DMS53 (cell line): Measurements from ENCODE around the gene AKAP8L.

Experiments
- DNase-seq: peaks from one replicate; lab custom pipeline; 2025; lab: John Stamatoyannopoulos, UW

AKAP8L gene

DNA sequence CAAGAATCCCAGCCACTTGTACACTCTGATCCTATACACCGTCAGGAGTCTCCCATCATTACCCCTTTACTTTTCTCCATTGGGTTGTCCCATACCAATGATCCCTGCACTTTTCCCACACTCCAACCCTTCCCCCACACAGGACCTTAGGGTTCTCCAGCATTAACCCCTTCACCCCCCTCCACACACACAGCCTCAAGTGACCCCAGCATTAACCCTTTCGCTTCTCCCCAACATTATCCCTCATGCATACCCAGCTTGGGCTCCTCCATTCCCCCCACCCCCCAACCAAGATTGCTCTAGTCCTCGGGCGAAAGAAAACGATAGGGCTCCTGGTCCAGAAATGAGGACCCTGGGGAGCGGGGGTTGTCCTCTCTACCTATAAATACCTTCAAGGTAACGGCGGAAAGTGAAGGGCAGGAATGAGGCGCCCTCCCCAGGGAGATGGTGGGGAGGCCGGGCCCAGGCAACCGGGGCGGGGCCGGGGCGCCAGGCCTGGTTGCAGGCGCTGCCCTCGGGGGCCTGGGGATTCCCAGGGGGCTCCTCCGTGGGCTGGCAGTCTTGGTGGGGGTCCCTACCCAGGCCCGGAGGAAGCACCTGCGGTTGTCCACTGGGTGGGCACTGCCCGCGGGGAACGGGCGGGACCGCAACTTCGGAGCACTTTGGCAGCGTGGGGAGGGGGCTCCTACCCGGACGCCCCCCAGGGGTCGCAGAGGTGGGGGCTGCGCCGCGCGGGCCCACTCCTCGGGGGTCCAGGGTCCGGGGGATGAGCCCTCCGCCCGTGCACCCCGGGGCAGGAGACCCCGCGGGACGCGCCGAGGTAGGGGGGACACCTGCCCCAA lies 30.2 kb upstream of the AKAP8L start:
- DNase-seq: peak; percentile 44

DNA sequence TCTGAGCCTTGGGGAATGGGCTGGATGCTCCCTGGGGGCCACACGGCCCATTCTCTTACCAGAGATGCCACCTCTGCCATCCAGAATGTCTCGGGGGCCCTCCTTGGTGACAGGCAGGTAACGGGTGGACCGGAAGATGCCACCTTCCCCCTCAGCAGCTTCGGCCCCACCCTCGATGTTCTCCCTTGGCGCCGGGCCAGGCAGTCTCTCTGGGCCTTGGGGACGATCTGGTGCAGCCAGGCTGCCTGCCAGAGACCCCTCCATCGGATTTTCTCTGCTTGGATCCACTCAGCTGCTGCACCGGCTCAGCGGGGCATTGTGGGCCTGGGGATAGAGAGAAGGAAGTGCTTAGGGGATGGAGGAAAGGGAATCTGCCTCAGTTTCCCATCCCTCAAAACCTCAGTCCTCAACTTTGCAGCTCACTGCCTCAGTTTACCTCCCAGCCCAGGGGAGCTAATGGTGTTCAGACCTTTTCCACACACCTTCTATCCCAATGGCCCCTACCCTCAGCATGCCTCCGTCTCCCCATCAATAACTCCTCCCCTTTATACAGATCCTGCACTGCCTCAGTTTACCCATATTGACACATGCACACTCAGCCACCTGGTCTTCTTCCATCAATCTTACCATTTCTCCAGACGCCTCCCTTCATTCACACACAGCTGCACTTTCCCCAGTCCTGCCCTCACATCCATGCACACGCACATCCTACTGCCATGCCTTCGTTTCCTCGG lies 29.4 kb upstream of the AKAP8L start:
- DNase-seq: no peak

DNA sequence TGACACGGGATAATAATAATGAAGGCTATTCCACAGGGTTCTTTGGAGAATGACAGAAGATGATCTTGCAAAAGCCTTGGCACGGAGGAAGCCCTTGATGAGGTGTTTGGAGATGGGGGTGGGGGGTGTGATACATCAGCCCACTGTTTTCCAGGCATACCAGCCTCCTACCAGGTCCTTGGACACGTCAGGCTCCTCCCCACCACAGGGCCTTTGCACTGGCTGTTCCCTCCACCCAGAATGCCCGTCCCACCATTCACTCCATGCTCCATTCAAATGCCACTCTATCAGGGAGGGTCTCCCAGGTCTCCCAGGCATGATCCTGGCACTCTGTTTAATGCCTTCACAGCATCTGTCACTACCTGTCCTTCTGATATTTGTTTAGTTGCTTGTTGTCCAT lies 28.3 kb upstream of the AKAP8L start:
- DNase-seq: no peak

DNA sequence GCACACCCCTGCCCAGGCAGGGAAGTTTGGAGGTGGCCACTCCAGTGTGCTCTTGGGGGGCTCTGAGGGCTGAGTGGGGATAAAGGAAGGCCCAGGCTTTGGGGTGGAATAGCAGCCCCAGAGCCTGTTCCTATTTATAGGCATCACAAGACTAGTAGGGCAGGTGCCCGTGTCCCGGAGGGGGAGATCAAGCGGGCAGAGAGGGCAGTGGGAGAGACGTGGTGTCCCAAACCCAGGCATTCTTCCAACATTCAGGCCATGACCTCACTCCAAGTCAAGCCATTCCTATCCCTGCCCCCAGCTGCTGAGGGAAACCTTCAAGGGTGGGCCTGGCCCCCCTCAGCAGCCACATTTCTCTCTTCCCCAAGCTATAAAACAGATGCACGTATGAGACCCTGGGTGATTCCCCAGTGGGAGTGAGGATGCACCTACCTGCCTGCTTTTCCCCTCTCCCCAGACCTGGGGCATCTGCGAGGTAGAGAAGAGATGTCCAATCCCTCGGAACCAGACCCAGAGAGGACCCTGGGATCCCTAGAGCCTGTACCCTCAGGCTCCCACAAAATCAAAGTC lies 27.1 kb upstream of the AKAP8L start:
- DNase-seq: no peak

DNA sequence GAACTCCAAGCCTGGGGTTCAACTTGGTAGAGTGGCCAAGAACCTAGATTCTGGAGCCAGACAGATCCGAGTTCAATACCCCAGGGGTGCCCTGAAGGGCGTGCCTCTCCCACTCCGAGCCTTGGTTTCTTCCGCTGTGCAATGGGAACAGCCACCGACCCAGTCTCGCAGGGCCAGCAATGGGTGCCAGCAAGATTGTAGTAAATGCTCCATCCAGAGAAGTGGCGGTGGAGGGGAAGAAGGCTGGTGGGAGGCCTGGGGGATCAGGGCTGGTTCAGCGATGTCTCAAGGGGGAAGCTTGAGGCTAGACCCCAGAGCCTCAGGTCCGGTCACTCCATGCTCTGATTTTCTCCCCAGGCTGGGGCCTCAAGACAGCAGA lies 26.4 kb upstream of the AKAP8L start:
- DNase-seq: no peak

DNA sequence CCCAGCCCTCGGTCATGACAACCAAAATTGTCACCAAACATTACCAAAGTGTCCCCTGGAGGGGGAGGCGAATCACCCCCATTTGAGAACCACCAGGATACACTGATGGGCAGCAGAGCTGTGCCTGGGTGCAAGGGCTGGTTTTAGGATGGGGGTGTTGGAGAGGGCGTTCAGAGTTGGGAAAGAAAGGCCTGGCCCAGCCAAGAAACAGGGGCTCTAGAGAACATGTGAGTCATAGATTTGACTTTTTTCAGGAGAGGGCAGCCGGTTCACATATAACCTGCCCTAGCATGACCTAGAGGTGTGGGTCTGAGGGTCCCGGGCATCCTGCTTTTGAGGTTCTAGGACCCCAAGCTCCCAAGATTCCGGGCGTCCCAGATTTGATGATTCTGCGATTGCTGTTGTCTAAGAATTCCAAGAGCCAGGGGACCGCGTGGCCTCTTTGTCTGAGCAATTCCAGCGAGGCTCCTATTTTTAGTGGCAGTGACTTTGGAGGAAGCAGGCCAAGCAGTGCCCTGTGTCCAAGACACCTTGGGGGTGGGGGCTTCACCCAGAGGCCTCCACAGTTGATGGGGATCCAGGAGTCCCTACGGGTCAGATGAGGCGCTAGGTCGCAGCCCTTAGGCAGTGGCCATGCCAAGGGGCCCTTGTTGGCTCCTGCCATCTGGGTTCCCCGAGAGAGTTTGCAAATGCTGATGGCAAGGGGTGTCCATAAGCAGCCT lies 25.9 kb upstream of the AKAP8L start:
- DNase-seq: no peak

DNA sequence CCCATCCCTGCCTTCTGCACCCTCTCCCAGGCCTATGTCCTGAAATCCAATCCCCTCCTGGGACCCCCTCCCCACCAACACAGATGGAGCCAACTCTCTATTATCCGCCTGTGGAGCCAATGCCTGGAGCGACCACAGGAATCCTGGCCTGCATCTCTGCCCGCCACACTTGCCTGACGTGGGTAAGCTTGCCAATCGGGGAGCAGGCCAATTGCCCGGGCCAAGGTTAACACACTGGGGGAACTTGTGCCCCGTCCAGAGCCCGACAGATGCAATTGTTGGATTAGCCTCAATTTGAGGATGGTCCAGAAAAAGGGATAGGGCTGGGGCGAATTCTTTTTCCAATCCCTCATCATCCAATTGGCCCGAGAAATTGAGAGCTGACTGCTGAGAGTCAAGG lies 25.1 kb upstream of the AKAP8L start:
- no peak for DNase-seq

DNA sequence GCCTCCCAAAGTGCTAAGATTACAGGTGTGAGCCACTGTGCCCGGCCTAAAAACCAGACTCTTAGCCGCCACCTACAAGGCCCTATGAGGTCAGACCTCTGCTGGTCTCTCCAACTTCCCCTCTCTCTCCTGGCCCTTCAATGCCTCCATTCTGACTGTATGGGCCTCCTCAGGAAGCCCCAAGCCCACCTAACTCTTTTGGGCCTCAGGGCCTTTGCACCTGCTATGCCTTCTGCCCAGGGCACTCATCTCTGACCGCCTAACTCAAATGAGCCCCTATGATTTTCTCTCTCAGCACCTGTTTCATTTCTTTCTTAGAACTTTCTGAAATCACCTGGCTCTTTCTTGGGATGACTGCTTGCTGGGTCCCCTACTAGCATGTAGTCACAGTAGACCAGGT lies 24.5 kb upstream of the AKAP8L start:
- no peak for DNase-seq

DNA sequence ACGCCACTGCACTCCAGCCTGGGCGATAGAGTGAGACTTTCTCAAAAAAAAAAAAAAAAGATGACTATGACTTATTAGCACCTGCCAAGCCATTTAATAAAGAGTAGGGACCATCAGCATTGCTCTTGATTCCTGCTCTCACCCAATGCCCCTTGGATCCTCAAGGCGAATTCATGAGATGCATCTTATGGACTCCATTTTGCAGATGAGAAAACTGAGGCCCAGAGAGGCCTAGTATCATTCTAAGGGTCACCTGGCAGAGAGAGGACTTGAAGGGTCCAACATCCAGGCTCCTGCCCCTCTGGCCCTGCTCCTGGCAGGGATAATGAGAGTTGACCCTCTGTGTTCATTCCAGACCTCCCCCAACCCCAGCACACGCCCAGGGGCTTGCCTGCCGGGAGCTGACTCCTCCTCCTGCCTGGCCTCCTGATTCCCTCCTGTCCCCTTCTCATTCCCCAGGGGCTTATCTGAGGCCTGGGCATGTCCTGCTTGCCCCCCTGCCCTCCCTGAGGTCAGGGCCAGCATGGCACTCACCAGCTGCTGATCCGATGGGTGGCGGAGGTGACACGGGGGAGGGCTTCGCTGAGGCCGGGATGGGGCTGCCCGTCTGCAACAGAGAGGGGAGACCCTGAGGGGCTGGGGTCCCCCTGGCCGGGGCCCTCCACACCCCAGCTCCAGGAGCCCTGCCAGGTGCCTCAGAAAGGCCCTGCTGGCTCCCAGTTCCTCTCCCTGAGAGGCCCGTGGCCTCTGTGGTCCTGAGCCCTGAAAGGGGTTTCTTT lies 23.5 kb upstream of the AKAP8L start:
- no peak for DNase-seq

DNA sequence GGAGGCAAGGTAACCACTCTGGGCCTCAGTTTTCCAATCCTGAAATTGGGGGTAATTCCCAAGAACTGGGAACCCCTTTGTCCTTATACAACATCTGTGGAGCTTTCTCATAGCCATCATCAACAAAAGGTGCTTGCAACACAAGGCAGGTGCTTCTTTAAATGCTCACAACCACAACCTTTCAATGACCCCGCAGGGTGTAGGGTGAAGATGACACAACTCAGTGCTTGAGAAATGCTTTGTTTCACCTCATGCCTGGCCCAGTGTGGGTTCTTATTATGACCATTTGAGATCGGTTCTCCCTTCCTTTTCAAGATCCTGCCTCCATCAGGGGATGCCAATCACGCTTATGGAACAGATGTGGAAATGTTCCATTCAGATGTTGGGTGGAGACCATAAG lies 22.5 kb upstream of the AKAP8L start:
- DNase-seq: no peak

DNA sequence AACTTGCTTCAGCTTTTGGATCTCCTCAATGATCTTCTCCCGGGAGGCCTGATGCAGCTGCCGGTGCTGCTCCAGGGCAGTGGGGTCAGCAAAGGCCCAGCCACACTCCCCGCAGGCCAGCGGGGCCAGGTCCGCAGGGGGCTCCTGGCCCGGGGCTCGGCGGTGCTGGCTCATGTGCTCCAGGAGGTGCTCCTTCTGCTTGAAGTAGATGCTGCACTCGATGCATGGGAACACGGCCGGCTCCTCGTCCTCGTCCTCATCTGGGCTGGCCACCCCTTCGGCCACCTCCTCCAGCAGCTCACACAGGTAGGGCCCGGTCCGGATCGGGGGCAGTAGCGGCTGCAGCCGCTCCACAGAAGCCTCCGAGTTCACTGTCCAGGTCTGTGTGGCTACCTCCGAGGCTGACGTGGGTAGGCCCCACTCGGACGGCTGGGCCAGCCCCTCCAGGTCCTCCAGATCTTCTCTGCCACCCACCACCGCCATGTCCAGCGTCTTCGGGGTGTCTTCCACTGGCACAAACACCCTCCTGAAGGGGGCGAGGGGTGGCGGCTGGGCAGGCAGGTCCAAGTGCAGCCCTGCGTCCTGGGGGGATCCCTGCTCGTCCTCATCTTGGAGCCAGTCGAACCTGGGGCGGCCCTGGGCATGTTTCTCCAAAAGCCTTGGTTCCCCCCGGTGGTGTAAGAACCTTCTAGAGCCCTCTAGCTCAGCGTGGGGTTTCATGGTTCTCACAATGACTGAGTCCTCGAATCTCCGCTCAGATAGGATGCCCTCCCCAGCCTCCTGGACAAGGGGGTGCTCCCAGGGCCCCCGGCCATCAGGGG lies 21.2 kb upstream of the AKAP8L start:
- no peak for DNase-seq

DNA sequence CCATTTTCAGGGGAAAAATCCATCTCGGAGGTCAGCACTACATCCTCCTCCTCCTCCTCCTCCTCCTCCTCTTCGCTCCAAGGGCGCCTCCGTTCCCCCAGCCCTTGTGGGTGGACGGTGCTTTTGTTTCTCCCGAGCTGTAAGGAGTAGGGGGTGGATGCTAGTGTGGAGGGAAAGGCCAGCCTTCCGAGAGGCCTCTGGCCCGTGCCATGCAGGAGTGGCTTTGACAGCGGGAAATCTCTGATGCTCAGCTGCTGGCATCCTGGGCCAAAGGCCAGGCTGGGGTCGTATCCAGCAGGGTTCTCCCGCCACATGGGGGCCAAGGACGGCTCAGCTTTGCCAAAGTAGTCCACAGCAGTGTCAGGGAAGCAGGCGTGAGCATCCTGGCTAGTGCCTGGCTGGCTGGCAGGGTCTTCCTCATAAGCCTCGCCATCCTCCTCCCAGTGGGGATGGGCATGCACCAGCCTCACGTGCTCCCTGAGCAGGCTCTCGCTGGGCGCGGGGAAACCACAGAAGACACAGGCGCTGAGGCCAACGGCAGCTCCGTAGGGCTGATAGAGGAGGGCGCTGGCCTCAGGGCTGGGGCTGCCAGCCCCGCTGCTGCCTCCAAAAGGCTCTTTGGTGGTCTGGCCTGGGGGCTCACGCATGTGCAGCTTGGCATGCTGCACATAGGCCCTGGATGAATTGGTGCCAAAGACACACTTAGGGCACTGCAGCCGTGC lies 20.5 kb upstream of the AKAP8L start:
- no peak for DNase-seq

DNA sequence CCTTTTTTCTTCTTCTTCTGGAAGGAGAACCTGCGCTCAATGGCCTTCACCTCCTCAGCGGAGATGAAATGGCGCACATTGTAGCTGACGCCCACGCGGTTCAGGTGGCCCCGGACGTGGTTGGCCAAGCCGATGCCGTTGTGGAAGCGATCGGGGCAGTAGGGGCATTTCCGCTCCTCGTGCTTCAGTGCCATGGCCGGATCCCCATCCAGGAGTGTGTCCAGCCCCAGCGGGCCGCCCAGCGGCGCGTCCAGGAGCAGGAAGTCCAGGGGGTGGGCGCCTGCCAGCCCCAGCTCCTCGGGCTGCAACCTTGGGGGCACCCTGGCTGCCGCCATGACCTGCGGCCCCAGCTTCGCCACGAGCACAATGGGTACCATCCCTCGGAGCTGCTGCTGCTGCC lies 19.8 kb upstream of the AKAP8L start:
- DNase-seq: no peak

DNA sequence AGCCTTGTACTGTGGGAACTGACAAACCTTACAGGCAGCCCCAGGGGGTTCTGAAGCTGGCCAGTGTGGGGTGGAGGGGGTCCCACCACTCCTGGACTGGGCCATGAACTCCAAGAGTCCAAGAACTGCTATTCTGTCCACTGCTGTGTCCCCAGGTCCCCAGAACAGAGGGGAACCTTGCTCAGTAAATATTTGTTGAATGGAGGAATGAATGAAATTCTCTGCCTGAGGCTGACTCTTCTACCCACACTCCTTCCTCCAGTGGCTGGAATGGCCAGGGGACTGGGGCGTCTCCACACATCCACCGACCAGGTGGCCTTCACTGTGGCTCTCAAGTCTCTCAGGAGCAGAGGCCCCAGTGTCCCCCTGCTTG lies 19.3 kb upstream of the AKAP8L start:
- no peak for DNase-seq

DNA sequence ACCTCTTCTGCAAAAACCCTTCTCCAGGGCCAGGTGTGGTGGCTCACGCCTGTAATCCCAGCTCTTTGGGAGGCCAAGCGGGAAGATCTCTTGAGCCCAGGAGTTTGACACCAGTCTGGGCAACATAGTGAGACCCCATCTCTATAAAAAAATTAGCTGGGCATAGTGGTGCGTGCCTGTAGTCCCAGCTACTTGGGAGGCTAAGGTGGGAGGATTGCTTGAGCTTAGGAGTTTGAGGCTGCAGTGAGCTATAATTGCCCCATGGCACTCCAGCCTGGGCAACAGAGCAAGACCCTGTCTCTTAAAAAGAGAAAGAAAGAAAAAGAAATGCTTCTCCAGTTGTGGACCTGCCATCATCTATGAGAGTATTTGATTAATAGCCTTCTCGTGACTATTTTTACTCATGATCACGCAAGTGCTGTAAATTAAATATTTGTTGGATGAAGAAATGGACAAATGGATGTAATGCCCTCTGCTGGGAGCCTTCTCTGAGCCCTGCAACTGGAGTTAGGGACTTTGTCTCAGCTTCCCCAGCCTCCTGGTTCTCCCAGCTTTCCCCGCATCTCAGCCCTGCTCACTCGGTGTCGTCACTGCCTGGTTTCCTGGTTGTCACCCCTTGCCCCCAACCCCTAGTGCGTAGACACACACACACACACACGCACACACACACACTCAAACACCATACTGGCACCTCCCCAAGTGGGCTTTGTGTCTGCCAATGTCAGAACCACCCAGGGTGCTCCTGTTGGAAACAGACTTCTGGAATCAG lies 18.8 kb upstream of the AKAP8L start:
- DNase-seq: no peak

DNA sequence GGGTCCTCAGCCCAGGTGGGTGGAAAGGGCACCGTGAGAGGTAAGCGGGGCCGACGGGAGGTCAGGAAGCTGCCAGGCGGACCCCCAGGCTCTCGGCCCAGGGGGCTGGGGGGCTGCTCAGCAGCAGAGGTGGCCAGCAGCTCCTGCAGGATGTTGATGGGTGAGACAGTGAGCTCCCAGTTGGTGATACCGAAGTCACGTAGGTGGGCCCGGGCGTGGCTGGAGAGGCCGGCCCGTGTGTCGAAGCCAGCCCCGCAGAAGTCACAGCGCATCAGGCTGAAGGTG lies 18.0 kb upstream of the AKAP8L start:
- DNase-seq: no peak

DNA sequence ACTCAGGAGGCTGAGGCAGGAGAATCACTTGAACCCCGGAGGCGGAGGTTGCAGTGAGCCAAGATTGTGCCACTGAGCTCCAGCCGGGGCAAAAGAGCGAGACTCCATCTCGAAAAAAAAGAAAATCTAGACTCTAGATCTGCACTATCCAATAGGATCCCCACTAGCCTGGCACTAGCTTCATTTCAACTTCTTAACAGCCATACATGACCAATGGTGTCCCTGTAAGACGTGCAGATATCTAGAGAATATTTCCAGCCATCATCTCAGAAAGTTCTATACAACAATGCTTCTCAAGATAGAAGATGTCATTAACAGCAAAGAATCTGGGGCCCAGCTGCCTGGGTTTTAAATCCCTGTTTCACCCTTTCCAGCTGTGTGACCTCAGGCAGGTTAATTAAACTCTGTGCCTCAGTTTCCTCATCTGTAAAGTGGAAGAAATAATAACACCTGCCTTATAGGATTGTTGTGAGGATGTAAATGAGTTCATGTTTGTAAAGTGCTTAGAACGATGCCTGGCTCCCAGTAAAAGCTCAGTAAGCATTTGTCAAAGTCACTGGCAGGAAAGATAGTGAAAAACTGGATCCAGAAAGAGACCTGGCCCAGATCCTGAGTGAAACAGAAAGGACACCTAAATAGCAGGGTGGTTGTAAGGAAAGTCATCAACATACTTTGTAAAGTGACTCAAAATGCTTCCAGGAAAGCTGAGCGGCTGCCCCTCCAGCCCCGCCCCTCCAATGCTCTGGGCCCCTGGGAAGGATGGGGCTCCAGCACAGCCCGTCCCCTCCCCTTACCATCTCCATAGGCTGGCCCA lies 17.4 kb upstream of the AKAP8L start:
- DNase-seq: no peak

DNA sequence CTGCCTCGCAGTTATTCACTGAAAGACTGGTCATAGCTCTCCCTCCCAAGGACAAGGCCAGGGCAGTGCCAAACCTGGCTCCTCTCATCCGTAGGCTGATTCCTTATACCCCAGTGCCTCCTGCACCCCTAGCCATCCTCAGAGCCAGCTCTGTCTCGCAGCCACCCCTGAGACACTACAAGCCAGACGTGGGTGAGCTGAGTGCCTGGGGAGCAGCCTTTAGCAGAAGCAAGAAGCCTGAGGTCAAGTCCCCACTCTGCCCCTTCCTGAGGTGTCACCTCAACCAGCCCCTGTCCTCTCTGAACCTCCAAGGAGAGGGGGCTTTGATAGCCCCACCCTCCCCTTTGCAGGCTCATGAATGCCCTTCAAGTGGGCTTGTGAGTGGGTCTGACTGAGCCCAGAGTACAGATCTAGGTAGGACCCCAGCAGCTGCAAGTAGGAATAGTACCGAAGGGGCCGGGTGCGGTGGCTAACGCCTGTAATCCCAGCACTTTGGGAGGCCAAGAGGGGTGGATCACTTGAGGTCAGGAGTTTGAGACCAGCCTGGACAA lies 14.8 kb upstream of the AKAP8L start:
- no peak for DNase-seq
